ENCODE data around the gene ABCC12. TPM values are rescaled to one million over a fixed set of nuclear protein-coding genes. Genes with fewer than 3 reads are reported as not detected.

The ABCC12 gene
- total and polyA plus RNA-seq, 2 of the 8 experiments (the other 6 are each of a cell fraction or from before 2014, with no cell fraction given), result 0.05 TPM; not detected in 1

GRCh38 chr16:48114410-48114809 lies 41.4 kb downstream of the ABCC12 start:
- 93% methylated on average over 7 of the region's 7 CpGs; no CpG with 5 or more reads in 1 of the 2 experiments for WGBS, 2 experiments (ENCODE audit: extremely low coverage in 1 of 2, insufficient coverage in 1 of 2, insufficient read length in 1 of 2, insufficient replicate concordance in 2 of 2, low coverage in 1 of 2, low lambda C conversion rate in 2 of 2, missing lambda C conversion rate in 1 of 2)
- FAIRE-seq, result no peak

More at GRCh38 chr16:48114410-48114809, 41.4 kb downstream of the ABCC12 start:
- H3K4me2 ChIP-seq (ENCODE audit: insufficient read depth in 1 of 2, low read depth in 2 of 2, low read length in 2 of 2), result no peak overlapping the region
- no peak for TF ChIP-seq HDAC6 (IDR thresholded peaks at IDR 0.05; ENCODE audit: low read depth, low read length)
- no peak for TF ChIP-seq BRCA1 (IDR thresholded peaks at IDR 0.05; ENCODE audit: low read depth, low read length)
- no peak for TF ChIP-seq RAD21 (IDR thresholded peaks at IDR 0.05 in 1 of 2, conservative IDR thresholded peaks at IDR 0.05 in 1 of 2; ENCODE audit: low read depth in 2 of 2, low read length in 2 of 2)
- no peak for TF ChIP-seq CHD1 (IDR thresholded peaks at IDR 0.05; ENCODE audit: low read depth, low read length)
- TF ChIP-seq MAX (IDR thresholded peaks at IDR 0.05), result no peak
- TF ChIP-seq PHF8 (conservative IDR thresholded peaks at IDR 0.05; ENCODE audit: low read depth, low read length), result no peak
- no peak for TF ChIP-seq KDM5A (IDR thresholded peaks at IDR 0.05; ENCODE audit: low read length)
- TF ChIP-seq RNF2 (IDR thresholded peaks at IDR 0.05; ENCODE audit: borderline replicate concordance, low read depth, low read length, missing control alignments, poor library complexity, severe bottlenecking), result no peak
- TF ChIP-seq SRF (IDR thresholded peaks at IDR 0.05; ENCODE audit: low read depth, low read length), result no peak
- TF ChIP-seq SIN3A (conservative IDR thresholded peaks at IDR 0.05 in 1 of 2, IDR thresholded peaks at IDR 0.05 in 1 of 2; ENCODE audit: low read depth in 1 of 2, low read length in 2 of 2), result no peak
- no peak for TF ChIP-seq KDM1A (IDR thresholded peaks at IDR 0.05; ENCODE audit: borderline replicate concordance, low read length)
- TF ChIP-seq ASH2L (IDR thresholded peaks at IDR 0.05; ENCODE audit: low read length), result no peak
- TF ChIP-seq SP4 (IDR thresholded peaks at IDR 0.05; ENCODE audit: low read length), result no peak
- H3K4ac ChIP-seq (replicated peaks; ENCODE audit: insufficient read length, low read depth, low read length), result no peak overlapping the region
- no peaks in the 10 kb centered on the region for H3K9me3 ChIP-seq (ENCODE audit: insufficient read depth in 2 of 2, low read depth in 1 of 2, low read length in 1 of 2)
- H3K56ac ChIP-seq (replicated peaks; ENCODE audit: insufficient read length, low read depth, low read length), result no peak overlapping the region
- no peaks in the 10 kb centered on the region for H4K20me1 ChIP-seq (replicated peaks in 1 of 2; ENCODE audit: control insufficient read depth in 1 of 2, insufficient read depth in 2 of 2, low read length in 2 of 2)
- no peak overlapping the region for H3K23ac ChIP-seq (ENCODE audit: insufficient read length)
- H2AK5ac ChIP-seq (ENCODE audit: low read depth, low read length), result no peak overlapping the region
- DNase-seq (ENCODE audit: low read depth in 1 of 2, low spot score in 2 of 2), result no peak
- H2BK5ac ChIP-seq (ENCODE audit: low read depth, low read length), result no peak overlapping the region
- H3K79me2 ChIP-seq (ENCODE audit: control insufficient read depth in 1 of 2, insufficient read depth in 2 of 2, low read length in 2 of 2), result no peaks in the 10 kb centered on the region
- H2BK20ac ChIP-seq (ENCODE audit: low read length), result no peak overlapping the region
- H2BK120ac ChIP-seq (replicated peaks; ENCODE audit: low read depth, low read length), result no peak overlapping the region
- no peak overlapping the region for H4K5ac ChIP-seq (ENCODE audit: insufficient read length, low read depth, low read length)
- CTCF ChIA-PET (ENCODE audit: partially characterized antibody), result interaction anchor here (0.6 to 2.7 kb wide), 6 partner anchors 13 to 973 kb away, joined by 3 to 8 read pairs (median 5); no protein-coding TSS in a partner anchor
- H3K23me2 ChIP-seq (ENCODE audit: low read depth, low read length), result no peaks in the 10 kb centered on the region
- no peaks in the 10 kb centered on the region for H3K27me3 ChIP-seq (replicated peaks in 1 of 4; ENCODE audit: control insufficient read depth in 3 of 4, extremely low read depth in 1 of 4, insufficient read depth in 3 of 4, low read length in 3 of 4)
- no peak overlapping the region for H2BK15ac ChIP-seq (ENCODE audit: low read length)
- H4K91ac ChIP-seq (replicated peaks; ENCODE audit: insufficient read length, low read length), result no peak overlapping the region
- no peak overlapping the region for H2BK12ac ChIP-seq (ENCODE audit: low read depth, low read length)
- H3K4me3 ChIP-seq (ENCODE audit: extremely low read depth in 1 of 4, insufficient read depth in 2 of 4, low read depth in 3 of 4, low read length in 4 of 4), result no peak overlapping the region
- no peak overlapping the region for H3K27ac ChIP-seq (ENCODE audit: low read depth, low read length)
- no peak overlapping the region for H3K14ac ChIP-seq (ENCODE audit: insufficient read length)
- no peak overlapping the region for H2AFZ ChIP-seq (ENCODE audit: low read length)
- POLR2A ChIA-PET (ENCODE audit: partially characterized antibody), result no interaction called here
- H3K18ac ChIP-seq (ENCODE audit: extremely low read depth, low read length), result no peak overlapping the region
- H3K4me1 ChIP-seq (replicated peaks in 1 of 4; ENCODE audit: control insufficient read depth in 3 of 4, insufficient read depth in 4 of 4, low read length in 3 of 4), result no peaks in the 10 kb centered on the region
- H4K8ac ChIP-seq (ENCODE audit: extremely low read depth, insufficient read depth, low read length), result no peak overlapping the region
- H3K79me1 ChIP-seq (ENCODE audit: low read depth, low read length), result no peaks in the 10 kb centered on the region
- H3K9ac ChIP-seq (replicated peaks in 1 of 4; ENCODE audit: extremely low read depth in 1 of 4, low read depth in 3 of 4, low read length in 3 of 4), result no peak overlapping the region
- H3K36me3 ChIP-seq (ENCODE audit: control insufficient read depth in 2 of 4, insufficient read depth in 4 of 4, low read length in 3 of 4), result no peaks in the 10 kb centered on the region

Data from H1 (cell line).